ENCODE results near the gene MAML3. TPM values are rescaled to one million over a fixed set of nuclear protein-coding genes. Genes with fewer than 3 reads are reported as not detected.

The MAML3 gene
- total and polyA plus RNA-seq, 2 experiments from 2014 or later: 1.7 to 6.5 TPM

- Histone ChIP-seq H3K4me2 (no peak overlapping the region), H3K79me2 (replicated peaks; ENCODE audit: insufficient read depth) (no peaks in the 10 kb centered on the region), H4K20me1 (replicated peaks; ENCODE audit: insufficient read depth) (no peaks in the 10 kb centered on the region), H3K4me1 (ENCODE audit: insufficient read depth) (no peaks in the 10 kb centered on the region), H3K4me3 (no peak overlapping the region), H2AFZ (peak overlapping the region; percentile 92), H3F3A (replicated peaks; ENCODE audit: low read depth) (no peaks in the 10 kb centered on the region), H3K27ac (ENCODE audit: low read depth) (no peak overlapping the region), H3K36me3 (ENCODE audit: insufficient read depth) (no peaks in the 10 kb centered on the region), H3K9me2 (ENCODE audit: insufficient read depth) (0 out of 2 replicates have a peak, but pooled peaks cover 3% of the 10 kb centered on the region), H3K27me3 (ENCODE audit: insufficient read depth) (no peaks in the 10 kb centered on the region)
- Mint-ChIP-seq H3K9me3 (no peaks in the 10 kb centered on the region), H3K27me3 (ENCODE audit: insufficient read depth, low read depth, poor library complexity) (peaks cover under 1% of the 10 kb centered on the region), H3K4me1 (no peaks in the 10 kb centered on the region), H3K27ac (no peak overlapping the region), H3K4me3 (no peak overlapping the region), H3K36me3 (ENCODE audit: low read depth) (no peaks in the 10 kb centered on the region)
- ATAC-seq (no peak), DNase-seq (ENCODE audit: low spot score) (peak; percentile 31)
- TF ChIP-seq POLR2AphosphoS5 (IDR thresholded peaks at IDR 0.05; ENCODE audit: low read depth) (no peak), CREB1 (CRISPR knock-in tag; IDR thresholded peaks at IDR 0.05; ENCODE audit: low read depth) (no peak), ZNF114 (CRISPR knock-in tag; IDR thresholded peaks at IDR 0.05) (no peak)
- TF ChIP-seq, protein P1, sequence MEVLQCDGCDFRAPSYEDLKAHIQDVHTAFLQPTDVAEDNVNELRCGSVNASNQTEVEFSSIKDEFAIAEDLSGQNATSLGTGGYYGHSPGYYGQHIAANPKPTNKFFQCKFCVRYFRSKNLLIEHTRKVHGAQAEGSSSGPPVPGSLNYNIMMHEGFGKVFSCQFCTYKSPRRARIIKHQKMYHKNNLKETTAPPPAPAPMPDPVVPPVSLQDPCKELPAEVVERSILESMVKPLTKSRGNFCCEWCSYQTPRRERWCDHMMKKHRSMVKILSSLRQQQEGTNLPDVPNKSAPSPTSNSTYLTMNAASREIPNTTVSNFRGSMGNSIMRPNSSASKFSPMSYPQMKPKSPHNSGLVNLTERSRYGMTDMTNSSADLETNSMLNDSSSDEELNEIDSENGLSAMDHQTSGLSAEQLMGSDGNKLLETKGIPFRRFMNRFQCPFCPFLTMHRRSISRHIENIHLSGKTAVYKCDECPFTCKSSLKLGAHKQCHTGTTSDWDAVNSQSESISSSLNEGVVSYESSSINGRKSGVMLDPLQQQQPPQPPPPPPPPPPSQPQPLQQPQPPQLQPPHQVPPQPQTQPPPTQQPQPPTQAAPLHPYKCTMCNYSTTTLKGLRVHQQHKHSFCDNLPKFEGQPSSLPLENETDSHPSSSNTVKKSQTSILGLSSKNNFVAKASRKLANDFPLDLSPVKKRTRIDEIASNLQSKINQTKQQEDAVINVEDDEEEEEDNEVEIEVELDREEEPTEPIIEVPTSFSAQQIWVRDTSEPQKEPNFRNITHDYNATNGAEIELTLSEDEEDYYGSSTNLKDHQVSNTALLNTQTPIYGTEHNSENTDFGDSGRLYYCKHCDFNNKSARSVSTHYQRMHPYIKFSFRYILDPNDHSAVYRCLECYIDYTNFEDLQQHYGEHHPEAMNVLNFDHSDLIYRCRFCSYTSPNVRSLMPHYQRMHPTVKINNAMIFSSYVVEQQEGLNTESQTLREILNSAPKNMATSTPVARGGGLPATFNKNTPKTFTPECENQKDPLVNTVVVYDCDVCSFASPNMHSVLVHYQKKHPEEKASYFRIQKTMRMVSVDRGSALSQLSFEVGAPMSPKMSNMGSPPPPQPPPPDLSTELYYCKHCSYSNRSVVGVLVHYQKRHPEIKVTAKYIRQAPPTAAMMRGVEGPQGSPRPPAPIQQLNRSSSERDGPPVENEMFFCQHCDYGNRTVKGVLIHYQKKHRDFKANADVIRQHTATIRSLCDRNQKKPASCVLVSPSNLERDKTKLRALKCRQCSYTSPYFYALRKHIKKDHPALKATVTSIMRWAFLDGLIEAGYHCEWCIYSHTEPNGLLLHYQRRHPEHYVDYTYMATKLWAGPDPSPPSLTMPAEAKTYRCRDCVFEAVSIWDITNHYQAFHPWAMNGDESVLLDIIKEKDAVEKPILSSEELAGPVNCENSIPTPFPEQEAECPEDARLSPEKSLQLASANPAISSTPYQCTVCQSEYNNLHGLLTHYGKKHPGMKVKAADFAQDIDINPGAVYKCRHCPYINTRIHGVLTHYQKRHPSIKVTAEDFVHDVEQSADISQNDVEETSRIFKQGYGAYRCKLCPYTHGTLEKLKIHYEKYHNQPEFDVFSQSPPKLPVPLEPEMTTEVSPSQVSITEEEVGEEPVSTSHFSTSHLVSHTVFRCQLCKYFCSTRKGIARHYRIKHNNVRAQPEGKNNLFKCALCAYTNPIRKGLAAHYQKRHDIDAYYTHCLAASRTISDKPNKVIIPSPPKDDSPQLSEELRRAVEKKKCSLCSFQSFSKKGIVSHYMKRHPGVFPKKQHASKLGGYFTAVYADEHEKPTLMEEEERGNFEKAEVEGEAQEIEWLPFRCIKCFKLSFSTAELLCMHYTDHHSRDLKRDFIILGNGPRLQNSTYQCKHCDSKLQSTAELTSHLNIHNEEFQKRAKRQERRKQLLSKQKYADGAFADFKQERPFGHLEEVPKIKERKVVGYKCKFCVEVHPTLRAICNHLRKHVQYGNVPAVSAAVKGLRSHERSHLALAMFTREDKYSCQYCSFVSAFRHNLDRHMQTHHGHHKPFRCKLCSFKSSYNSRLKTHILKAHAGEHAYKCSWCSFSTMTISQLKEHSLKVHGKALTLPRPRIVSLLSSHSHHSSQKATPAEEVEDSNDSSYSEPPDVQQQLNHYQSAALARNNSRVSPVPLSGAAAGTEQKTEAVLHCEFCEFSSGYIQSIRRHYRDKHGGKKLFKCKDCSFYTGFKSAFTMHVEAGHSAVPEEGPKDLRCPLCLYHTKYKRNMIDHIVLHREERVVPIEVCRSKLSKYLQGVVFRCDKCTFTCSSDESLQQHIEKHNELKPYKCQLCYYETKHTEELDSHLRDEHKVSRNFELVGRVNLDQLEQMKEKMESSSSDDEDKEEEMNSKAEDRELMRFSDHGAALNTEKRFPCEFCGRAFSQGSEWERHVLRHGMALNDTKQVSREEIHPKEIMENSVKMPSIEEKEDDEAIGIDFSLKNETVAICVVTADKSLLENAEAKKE (CRISPR knock-in tag; IDR thresholded peaks at IDR 0.05): no peak
- TF ChIP-seq, protein P2, sequence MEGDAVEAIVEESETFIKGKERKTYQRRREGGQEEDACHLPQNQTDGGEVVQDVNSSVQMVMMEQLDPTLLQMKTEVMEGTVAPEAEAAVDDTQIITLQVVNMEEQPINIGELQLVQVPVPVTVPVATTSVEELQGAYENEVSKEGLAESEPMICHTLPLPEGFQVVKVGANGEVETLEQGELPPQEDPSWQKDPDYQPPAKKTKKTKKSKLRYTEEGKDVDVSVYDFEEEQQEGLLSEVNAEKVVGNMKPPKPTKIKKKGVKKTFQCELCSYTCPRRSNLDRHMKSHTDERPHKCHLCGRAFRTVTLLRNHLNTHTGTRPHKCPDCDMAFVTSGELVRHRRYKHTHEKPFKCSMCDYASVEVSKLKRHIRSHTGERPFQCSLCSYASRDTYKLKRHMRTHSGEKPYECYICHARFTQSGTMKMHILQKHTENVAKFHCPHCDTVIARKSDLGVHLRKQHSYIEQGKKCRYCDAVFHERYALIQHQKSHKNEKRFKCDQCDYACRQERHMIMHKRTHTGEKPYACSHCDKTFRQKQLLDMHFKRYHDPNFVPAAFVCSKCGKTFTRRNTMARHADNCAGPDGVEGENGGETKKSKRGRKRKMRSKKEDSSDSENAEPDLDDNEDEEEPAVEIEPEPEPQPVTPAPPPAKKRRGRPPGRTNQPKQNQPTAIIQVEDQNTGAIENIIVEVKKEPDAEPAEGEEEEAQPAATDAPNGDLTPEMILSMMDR (conservative IDR thresholded peaks at IDR 0.05; ENCODE audit: low read depth in 2 of 2): peak in 1 of 2 experiments; percentile 37; a peak in 2 of 4 replicates
These were observed 41.8 kb upstream of the MAML3 start for GRCh38 chr4:140195806-140196205.
